HG03066 (cell line): ENCODE results near the gene LTB4R2.
"Not testable (repeated sequence)": the region's sequence is repeated elsewhere in the genome, so short reads cannot be mapped to it uniquely, and the experiment has no call there.

Experiments used
- ATAC-seq: cut with Tn5 transposase; IDR thresholded peaks from one replicate; pipeline ENCODE4 v1.9.1; 2021; ENCODE audit warnings: low read depth; ENCODE audit not compliant: unreplicated experiment

The LTB4R2 gene

GRCh38 chr14:24315807-24316596, 6.1 kb downstream of the LTB4R2 start:
- ATAC-seq, result no peak

- no peak for ATAC-seq
Observed at GRCh38 chr14:24316597-24316950, 6.6 kb downstream of the LTB4R2 start.

GRCh38 chr14:24317141-24317928, 7.4 kb downstream of the LTB4R2 start:
- no peak for ATAC-seq

- ATAC-seq, result no peak
Observed at GRCh38 chr14:24321212-24321975, 11.5 kb downstream of the LTB4R2 start.

GRCh38 chr14:24322672-24323071, 12.7 kb downstream of the LTB4R2 start:
- ATAC-seq, result no peak

GRCh38 chr14:24323341-24323740, 13.4 kb downstream of the LTB4R2 start:
- ATAC-seq, result no peak

- ATAC-seq, result no peak
Observed at GRCh38 chr14:24324024-24324423, 14.1 kb downstream of the LTB4R2 start.

- ATAC-seq, result no peak
Observed at GRCh38 chr14:24325041-24325530, 15.1 kb downstream of the LTB4R2 start.

GRCh38 chr14:24325963-24326362, 16.0 kb downstream of the LTB4R2 start:
- ATAC-seq, result no peak

GRCh38 chr14:24327303-24327702, 17.4 kb downstream of the LTB4R2 start:
- ATAC-seq, result no peak

GRCh38 chr14:24327914-24328313, 18.0 kb downstream of the LTB4R2 start:
- not testable (repeated sequence) for ATAC-seq

- no peak for ATAC-seq
Observed at GRCh38 chr14:24329073-24329663, 19.2 kb downstream of the LTB4R2 start.

GRCh38 chr14:24329736-24330135, 19.8 kb downstream of the LTB4R2 start:
- no peak for ATAC-seq

- ATAC-seq, result no peak
Observed at GRCh38 chr14:24330973-24331674, 21.2 kb downstream of the LTB4R2 start.

GRCh38 chr14:24331731-24332267, 21.9 kb downstream of the LTB4R2 start:
- no peak for ATAC-seq

GRCh38 chr14:24332268-24332993, 22.5 kb downstream of the LTB4R2 start:
- peak; percentile 70 for ATAC-seq

GRCh38 chr14:24334431-24335291, 24.7 kb downstream of the LTB4R2 start, which contains the start of gene ADCY4:
Gene ADCY4 (minus strand): TSS chr14:24335071. CDS start chr14:24334652, 419 bp downstream.
- ATAC-seq, result no peak
